ENCODE results near the gene LPA. TPM values are rescaled to one million over a fixed set of nuclear protein-coding genes. Genes with fewer than 3 reads are reported as not detected.
A peak's percentile ranks its signal among the peaks of the same experiment; 100 is the strongest.

The LPA gene
- total RNA-seq, 4 donors from 2014 or later = 0.48 to 0.55 TPM; not detected in 2

- intact Hi-C loops (cut with DNase I; ENCODE audit: low total_unique reads) (no loop called here), in situ Hi-C loops (cut with MboI; ENCODE audit: low pct_ligation_motif_present in 1 of 4, low pct_unique_long_range_greater_than_20kb in 1 of 4, low sequenced_read_pairs in 3 of 4) (no loop called here)
- 0 to 25% methylated on average over 1 to 9 of the region's 9 CpGs for WGBS, 2 donors (ENCODE audit: low coverage in 1 of 2)
Measured at GRCh38 chr6:160667639-160668481, 3.8 kb upstream of the LPA start.

DNA sequence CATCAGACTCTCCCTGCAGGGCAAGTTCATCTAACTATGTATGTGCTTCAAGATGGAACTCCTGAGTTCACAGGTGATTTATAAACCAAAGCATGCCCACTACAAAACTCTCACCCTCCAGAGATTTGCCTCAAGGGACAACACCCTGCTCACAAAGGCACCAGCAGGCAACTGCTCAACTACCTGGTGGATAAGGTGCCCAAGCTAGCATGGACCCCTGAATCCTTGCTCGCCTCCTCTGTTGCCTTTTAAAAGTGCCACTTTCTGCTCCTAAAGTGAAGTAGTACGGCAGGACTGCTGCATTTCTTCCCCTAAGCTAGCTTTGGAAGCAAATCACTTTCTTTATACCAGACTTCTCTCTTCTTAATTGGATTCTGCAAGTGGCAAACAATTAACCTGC is 1.2 kb downstream of the LPA start:
- in situ Hi-C loops (cut with MboI; ENCODE audit: low pct_ligation_motif_present in 1 of 4, low pct_unique_long_range_greater_than_20kb in 1 of 4, low sequenced_read_pairs in 3 of 4) (no loop called here), intact Hi-C loops (cut with DNase I; ENCODE audit: low total_unique reads) (no loop called here)
- no peak overlapping the region for H3K4me3 ChIP-seq
- no peaks in the 10 kb centered on the region for H3K36me3 ChIP-seq
- no peak for DNase-seq
- H3K4me1 ChIP-seq = no peaks in the 10 kb centered on the region
- no peaks in the 10 kb centered on the region for H3K27me3 ChIP-seq
- H3K9me3 ChIP-seq = no peaks in the 10 kb centered on the region
- H3K27ac ChIP-seq = no peak overlapping the region
- TF ChIP-seq EP300 (IDR thresholded peaks at IDR 0.05; ENCODE audit: low read depth) (no peak), POLR2AphosphoS5 (IDR thresholded peaks at IDR 0.05) (no peak), POLR2A (IDR thresholded peaks at IDR 0.05) (no peak)
- TF ChIP-seq, protein P1, sequence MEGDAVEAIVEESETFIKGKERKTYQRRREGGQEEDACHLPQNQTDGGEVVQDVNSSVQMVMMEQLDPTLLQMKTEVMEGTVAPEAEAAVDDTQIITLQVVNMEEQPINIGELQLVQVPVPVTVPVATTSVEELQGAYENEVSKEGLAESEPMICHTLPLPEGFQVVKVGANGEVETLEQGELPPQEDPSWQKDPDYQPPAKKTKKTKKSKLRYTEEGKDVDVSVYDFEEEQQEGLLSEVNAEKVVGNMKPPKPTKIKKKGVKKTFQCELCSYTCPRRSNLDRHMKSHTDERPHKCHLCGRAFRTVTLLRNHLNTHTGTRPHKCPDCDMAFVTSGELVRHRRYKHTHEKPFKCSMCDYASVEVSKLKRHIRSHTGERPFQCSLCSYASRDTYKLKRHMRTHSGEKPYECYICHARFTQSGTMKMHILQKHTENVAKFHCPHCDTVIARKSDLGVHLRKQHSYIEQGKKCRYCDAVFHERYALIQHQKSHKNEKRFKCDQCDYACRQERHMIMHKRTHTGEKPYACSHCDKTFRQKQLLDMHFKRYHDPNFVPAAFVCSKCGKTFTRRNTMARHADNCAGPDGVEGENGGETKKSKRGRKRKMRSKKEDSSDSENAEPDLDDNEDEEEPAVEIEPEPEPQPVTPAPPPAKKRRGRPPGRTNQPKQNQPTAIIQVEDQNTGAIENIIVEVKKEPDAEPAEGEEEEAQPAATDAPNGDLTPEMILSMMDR (IDR thresholded peaks at IDR 0.05) = no peak
- WGBS, 2 donors (ENCODE audit: low coverage in 1 of 2) = 44% methylated on average over 2 of the region's 2 CpGs; no CpG with 5 or more reads in 1 of the 2 donors

More at GRCh38 chr6:160667639-160668481, 3.8 kb upstream of the LPA start:
- Histone ChIP-seq H3K27ac (no peak overlapping the region), H3K36me3 (no peaks in the 10 kb centered on the region), H3K4me1 (no peaks in the 10 kb centered on the region), H3K4me3 (no peak overlapping the region), H3K9me3 (peaks cover 0 to under 1% of the 10 kb centered on the region in 2 donors), H3K27me3 (no peaks in the 10 kb centered on the region)
- DNase-seq = no peak
- TF ChIP-seq, protein P1 (IDR thresholded peaks at IDR 0.05) = peak in 3 of 5 experiments; percentile 14 to 28 (median 21)
- no peak for TF ChIP-seq EP300 (IDR thresholded peaks at IDR 0.05; ENCODE audit: low read depth)

DNA sequence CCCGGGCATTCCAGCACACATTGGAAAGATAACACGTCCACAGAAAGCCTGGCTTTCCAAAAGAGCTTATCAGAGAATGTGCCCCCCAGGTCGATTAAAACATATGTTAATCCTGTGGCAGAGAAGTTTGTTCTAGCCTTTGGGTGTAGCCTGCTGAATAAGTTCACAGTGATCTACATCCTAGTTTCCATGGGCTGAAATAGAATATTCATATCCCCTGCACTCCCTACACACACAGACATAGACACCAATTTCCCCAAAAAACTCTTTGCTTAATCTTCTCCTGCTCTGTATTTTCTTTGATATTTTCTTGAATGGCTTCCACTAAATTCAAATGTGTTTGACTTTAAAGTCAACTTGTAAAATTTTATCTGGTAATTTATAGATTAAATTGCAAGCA is 1.6 kb downstream of the LPA start:
- H3K9me3 ChIP-seq = no peaks in the 10 kb centered on the region

GRCh38 chr6:160661216-160661615 is 2.9 kb downstream of the LPA start:
- 51 to 56% methylated on average over 3 of the region's 3 CpGs for WGBS, 2 donors (ENCODE audit: low coverage in 1 of 2)
- intact Hi-C loops (cut with DNase I; ENCODE audit: low total_unique reads) = no loop called here
- TF ChIP-seq POLR2AphosphoS5 (IDR thresholded peaks at IDR 0.05) (no peak), POLR2A (IDR thresholded peaks at IDR 0.05) (no peak), EP300 (IDR thresholded peaks at IDR 0.05; ENCODE audit: low read depth) (no peak)
- TF ChIP-seq, protein P1 (IDR thresholded peaks at IDR 0.05) = no peak

More for the DNA sequence above, 1.6 kb downstream of the LPA start:
- in situ Hi-C loops (cut with MboI; ENCODE audit: low pct_ligation_motif_present in 1 of 4, low pct_unique_long_range_greater_than_20kb in 1 of 4, low sequenced_read_pairs in 3 of 4) (no loop called here), intact Hi-C loops (cut with DNase I; ENCODE audit: low total_unique reads) (no loop called here)
- no peak overlapping the region for H3K27ac ChIP-seq
- no peaks in the 10 kb centered on the region for H3K4me1 ChIP-seq
- H3K4me3 ChIP-seq = no peak overlapping the region
- WGBS, 2 donors (ENCODE audit: low coverage in 1 of 2) = 25 to 39% methylated on average over 3 of the region's 3 CpGs
- no peaks in the 10 kb centered on the region for H3K36me3 ChIP-seq
- TF ChIP-seq, protein P1 (IDR thresholded peaks at IDR 0.05) = no peak
- TF ChIP-seq EP300 (IDR thresholded peaks at IDR 0.05; ENCODE audit: low read depth) (no peak), POLR2AphosphoS5 (IDR thresholded peaks at IDR 0.05) (no peak), POLR2A (IDR thresholded peaks at IDR 0.05) (no peak)
- H3K27me3 ChIP-seq = no peaks in the 10 kb centered on the region
- DNase-seq = no peak

More at GRCh38 chr6:160661216-160661615, 2.9 kb downstream of the LPA start:
- H3K27me3 ChIP-seq = no peaks in the 10 kb centered on the region
- H3K9me3 ChIP-seq = no peaks in the 10 kb centered on the region
- in situ Hi-C loops (cut with MboI; ENCODE audit: low pct_ligation_motif_present in 1 of 4, low pct_unique_long_range_greater_than_20kb in 1 of 4, low sequenced_read_pairs in 3 of 4) = no loop called here
- DNase-seq = no peak
- no peak overlapping the region for H3K27ac ChIP-seq
- no peaks in the 10 kb centered on the region for H3K4me1 ChIP-seq
- H3K36me3 ChIP-seq = no peaks in the 10 kb centered on the region
- no peak overlapping the region for H3K4me3 ChIP-seq
